Tibial artery (tissue), 4 donors: ENCODE data around the gene KMT5B.

Experiments
- DNase-seq, 2 donors: peaks; one replicate each; pipeline ENCODE4 v3.0.0-alpha.2; 2019
- H3K27ac ChIP-seq, 2 donors: fragments of 200-600 bp; sonication (generic) in 1 of 2; 1 replicate in 1 of 2; 2 replicates in 1 of 2; pipeline ENCODE4 v1.5.1; 2018 to 2019; ENCODE audit warnings: mild to moderate bottlenecking in 1 of 2
- H3K27me3 ChIP-seq, 2 donors: fragments of 200-600 bp; sonication (generic) in 1 of 2; one replicate each; pipeline versions ENCODE4 v1.5.1 to v1.6.0; 2016 to 2019
- H3K36me3 ChIP-seq, 3 donors: fragments of 200-600 bp; sonication (generic) in 2 of 3; one replicate each; pipeline ENCODE4 v1.5.1; 2016 to 2019; ENCODE audit warnings: mild to moderate bottlenecking in 2 of 3
- H3K4me1 ChIP-seq, 4 donors: fragments of 200-600 bp; sonication (generic) in 2 of 4; 1 replicate in 3 of 4; 2 replicates in 1 of 4; pipeline ENCODE4 v1.5.1; 2016 to 2019
- H3K4me3 ChIP-seq, 2 donors: fragments of 200-600 bp; sonication (generic) in 1 of 2; 1 replicate in 1 of 2; 2 replicates in 1 of 2; pipeline ENCODE4 v1.5.1; 2018 to 2019; ENCODE audit warnings: mild to moderate bottlenecking in 2 of 2
- H3K9me3 ChIP-seq, 3 donors: fragments of 200-600 bp; sonication (generic) in 1 of 3; one replicate each; pipeline ENCODE4 v1.5.1; 2016 to 2019
- intact Hi-C: fragments of 100-400 bp; cut with DNase I; formaldehyde crosslinking; loops from one replicate; pipeline ENCODE4 v1.15.0; 2023; ENCODE audit warnings: low total_unique reads
- TF ChIP-seq, protein P1 (sequence below), 2 experiments: fragments of 200-600 bp in 1 of 2; fragments of 450-650 bp in 1 of 2; IDR thresholded peaks; one replicate each; pipeline ENCODE4 v1.5.1; 2017 to 2019; ENCODE audit warnings: antibody characterized with exemption in 2 of 2, mild to moderate bottlenecking in 1 of 2, moderate library complexity in 1 of 2

The KMT5B gene

DNA sequence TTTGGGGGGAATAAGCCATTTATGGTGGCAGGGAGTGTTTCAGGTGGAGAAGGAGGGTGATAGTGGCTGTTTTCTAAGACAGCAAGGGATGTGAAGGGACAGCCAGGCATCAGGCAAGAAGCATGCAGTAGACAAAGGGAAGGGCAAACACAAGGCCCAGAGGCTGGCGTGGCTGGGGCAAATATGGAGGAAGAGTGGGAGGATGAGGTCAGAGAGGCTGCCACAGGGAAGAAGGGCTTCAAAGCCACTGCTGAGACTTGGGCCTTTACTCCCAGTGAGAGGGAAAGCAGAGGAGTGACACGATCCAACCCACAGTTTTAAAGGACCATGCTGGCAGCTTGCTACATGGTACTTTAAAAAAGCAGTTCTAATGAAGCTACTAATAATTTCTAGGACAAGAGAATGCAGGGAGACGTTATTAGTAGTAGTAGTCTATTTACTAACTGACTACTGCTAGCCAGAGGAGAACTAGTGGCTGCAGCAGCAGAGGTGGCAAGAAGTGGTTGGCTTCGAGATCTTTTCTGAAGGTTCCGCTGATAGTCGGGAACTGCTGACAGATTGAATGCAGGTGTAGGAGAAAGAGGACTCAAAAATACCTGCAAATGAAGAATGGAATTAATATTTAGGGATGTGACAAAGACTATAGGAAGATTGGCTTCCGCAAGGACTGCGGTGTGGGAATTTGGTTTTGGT is 13.7 kb downstream of the KMT5B start:
- H3K27ac ChIP-seq = no peak overlapping the region
- H3K4me3 ChIP-seq = no peak overlapping the region
- no peak for DNase-seq
- no peaks in the 10 kb centered on the region for H3K36me3 ChIP-seq
- intact Hi-C loops = no loop called here
- TF ChIP-seq, protein P1, sequence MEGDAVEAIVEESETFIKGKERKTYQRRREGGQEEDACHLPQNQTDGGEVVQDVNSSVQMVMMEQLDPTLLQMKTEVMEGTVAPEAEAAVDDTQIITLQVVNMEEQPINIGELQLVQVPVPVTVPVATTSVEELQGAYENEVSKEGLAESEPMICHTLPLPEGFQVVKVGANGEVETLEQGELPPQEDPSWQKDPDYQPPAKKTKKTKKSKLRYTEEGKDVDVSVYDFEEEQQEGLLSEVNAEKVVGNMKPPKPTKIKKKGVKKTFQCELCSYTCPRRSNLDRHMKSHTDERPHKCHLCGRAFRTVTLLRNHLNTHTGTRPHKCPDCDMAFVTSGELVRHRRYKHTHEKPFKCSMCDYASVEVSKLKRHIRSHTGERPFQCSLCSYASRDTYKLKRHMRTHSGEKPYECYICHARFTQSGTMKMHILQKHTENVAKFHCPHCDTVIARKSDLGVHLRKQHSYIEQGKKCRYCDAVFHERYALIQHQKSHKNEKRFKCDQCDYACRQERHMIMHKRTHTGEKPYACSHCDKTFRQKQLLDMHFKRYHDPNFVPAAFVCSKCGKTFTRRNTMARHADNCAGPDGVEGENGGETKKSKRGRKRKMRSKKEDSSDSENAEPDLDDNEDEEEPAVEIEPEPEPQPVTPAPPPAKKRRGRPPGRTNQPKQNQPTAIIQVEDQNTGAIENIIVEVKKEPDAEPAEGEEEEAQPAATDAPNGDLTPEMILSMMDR (IDR thresholded peaks at IDR 0.05) = no peak
- H3K9me3 ChIP-seq = no peaks in the 10 kb centered on the region
- H3K4me1 ChIP-seq = peaks cover 0 to 66% (median 28%) of the 10 kb centered on the region in 4 donors
- H3K27me3 ChIP-seq = no peaks in the 10 kb centered on the region

DNA sequence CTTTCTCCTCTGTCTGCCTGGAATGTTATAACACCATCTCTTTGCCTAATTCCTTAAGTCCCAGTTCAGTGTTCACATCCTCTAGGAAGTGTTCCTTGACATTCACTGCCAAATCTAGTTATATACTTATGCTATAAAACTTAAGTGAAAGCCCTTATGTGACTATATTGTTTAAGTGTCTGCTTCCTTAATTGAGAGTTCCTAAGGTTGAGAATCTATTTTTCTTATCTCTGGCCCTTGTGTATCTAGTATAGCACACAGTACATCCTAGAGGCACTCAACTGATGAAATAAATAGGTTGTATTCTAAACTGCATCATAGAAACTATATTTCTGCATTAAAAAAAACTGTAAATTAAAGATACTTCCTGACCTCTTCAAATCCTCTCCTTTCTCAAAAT is 16.9 kb downstream of the KMT5B start:
- no peak for DNase-seq
- H3K4me1 ChIP-seq = peaks cover 0 to 58% (median 28%) of the 10 kb centered on the region in 4 donors
- no peak overlapping the region for H3K27ac ChIP-seq
- no peak overlapping the region for H3K4me3 ChIP-seq
- H3K36me3 ChIP-seq = no peaks in the 10 kb centered on the region
- H3K9me3 ChIP-seq = no peaks in the 10 kb centered on the region
- no peaks in the 10 kb centered on the region for H3K27me3 ChIP-seq
- TF ChIP-seq, protein P1 (IDR thresholded peaks at IDR 0.05) = no peak
- intact Hi-C loops = no loop called here

DNA sequence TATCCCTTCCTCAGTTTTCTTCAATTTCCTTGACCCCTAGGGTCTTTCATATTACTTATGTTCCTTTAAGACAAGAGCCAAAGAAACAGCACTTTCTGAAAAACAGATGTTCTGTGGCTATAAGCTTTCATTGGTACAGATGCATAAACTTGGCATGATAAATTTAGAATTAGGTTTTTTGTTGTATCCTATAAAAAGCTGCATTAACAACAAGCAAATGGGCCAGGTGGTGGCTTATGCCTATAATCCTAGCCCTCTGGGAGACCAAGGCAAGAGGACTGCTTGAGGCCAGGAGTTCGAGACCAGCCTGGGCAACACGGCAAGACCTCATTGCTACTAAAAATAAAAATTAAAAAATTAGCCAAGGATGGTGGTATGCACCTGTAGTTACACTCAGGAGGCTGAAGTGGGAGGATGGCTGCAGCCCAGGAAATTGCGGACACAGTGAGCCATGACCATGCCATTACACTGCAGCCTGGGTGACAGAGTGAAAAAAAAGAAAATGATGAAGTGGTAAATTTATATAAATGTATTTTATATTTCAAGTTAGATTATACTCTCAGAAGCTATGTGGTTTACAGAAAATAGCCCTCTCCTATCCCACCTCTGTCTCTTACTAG is 18.3 kb downstream of the KMT5B start:
- Histone ChIP-seq H3K27ac (no peak overlapping the region), H3K4me1 (peaks cover 0 to 58% (median 22%) of the 10 kb centered on the region in 4 donors), H3K4me3 (no peak overlapping the region), H3K27me3 (no peaks in the 10 kb centered on the region), H3K36me3 (no peaks in the 10 kb centered on the region), H3K9me3 (no peaks in the 10 kb centered on the region)
- DNase-seq = no peak
- TF ChIP-seq, protein P1 (IDR thresholded peaks at IDR 0.05) = no peak
- intact Hi-C loops = no loop called here

DNA sequence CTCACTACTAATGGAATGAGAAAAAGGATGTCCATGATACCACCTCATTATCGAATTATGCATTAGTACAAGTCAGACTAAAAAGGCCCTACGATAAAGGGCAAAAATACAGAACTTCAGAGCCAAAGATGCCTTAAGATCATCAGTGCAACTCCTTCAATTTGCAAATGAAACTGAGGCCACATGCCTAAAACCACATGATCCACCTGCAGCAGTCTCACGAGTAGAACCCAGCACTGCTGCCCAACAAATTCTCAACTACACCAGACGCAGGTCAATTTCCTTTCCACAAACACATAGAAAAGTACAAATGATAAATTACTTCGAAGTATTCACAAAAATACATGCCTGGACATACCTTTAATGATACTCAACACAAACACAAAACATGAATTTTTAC is 20.1 kb downstream of the KMT5B start:
- no peak overlapping the region for H3K27ac ChIP-seq
- H3K9me3 ChIP-seq = no peaks in the 10 kb centered on the region
- H3K4me1 ChIP-seq = peaks cover 0 to 45% (median 16%) of the 10 kb centered on the region in 4 donors
- intact Hi-C loops = no loop called here
- H3K4me3 ChIP-seq = no peak overlapping the region
- no peaks in the 10 kb centered on the region for H3K36me3 ChIP-seq
- TF ChIP-seq, protein P1 (IDR thresholded peaks at IDR 0.05) = no peak
- H3K27me3 ChIP-seq = no peaks in the 10 kb centered on the region
- DNase-seq = no peak

DNA sequence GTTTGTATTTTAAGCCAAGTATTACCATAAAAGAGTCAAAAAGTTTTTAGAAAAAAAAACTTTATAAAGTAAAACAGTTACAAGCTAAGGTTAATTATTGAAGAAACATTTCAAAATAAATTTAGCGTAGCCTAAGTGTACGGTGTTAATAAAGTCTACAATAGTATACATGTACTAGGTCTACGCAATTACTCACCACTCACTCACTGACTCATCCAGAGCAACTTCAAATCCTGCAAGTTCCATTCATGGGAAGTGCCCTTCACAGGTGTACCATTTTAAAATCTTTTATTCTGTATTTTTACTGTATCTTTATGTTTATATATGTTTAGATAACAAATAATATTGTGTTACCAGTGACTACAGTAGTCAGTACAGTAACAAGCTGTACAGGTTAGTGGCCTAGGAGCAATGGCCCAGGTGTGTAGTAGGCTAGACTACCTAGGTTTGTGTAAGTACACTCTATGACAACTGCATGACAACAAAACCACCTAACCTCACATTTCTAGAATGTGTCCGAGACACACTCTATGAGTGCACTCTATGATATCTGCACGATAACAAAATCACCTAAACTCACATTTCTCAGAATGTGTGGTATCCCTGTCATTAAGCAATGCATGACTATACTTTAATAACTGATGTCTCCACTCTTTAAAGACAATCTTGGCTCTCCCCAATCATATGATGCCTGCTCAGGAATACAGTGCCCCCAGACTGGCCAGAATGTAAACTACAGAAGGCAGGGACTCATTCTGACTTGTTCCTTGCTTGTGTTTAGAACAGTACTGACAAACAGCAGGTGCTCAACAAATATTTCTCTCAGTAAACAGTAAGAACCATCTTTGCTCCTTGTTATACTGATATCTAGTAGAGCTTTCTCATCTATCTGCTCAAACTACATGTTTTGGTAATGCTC is 21.2 kb downstream of the KMT5B start:
- H3K27ac ChIP-seq = no peak overlapping the region
- no peak for DNase-seq
- TF ChIP-seq, protein P1 (IDR thresholded peaks at IDR 0.05) = no peak
- H3K4me3 ChIP-seq = no peak overlapping the region
- H3K4me1 ChIP-seq = peaks cover 0 to 44% (median 14%) of the 10 kb centered on the region in 4 donors
- no peaks in the 10 kb centered on the region for H3K36me3 ChIP-seq
- H3K27me3 ChIP-seq = no peaks in the 10 kb centered on the region
- intact Hi-C loops = no loop called here
- H3K9me3 ChIP-seq = no peaks in the 10 kb centered on the region
